ENCODE results near the gene ITM2B.

- TF ChIP-seq CTCF (IDR thresholded peaks at IDR 0.05) (no peak), POLR2A (IDR thresholded peaks at IDR 0.05) (no peak)
These were observed 19.2 kb downstream of the ITM2B start for GRCh38 chr13:48252176-48252575.
